Measurements from ENCODE around the gene CCBE1. TPM values are rescaled to one million over a fixed set of nuclear protein-coding genes. Genes with fewer than 3 reads are reported as not detected.

CCBE1 gene
- total RNA-seq, 1 donor, result under 0.01 TPM

GRCh38 chr18:59464486-59464885 lies 232.7 kb downstream of the CCBE1 start:
- Histone ChIP-seq H3K4me1 (ENCODE audit: insufficient read depth, low read length) (no peaks in the 10 kb centered on the region), H3K27me3 (ENCODE audit: insufficient read depth, low read length) (no peaks in the 10 kb centered on the region), H3K9me3 (ENCODE audit: low read depth, low read length) (no peaks in the 10 kb centered on the region), H3K4me3 (ENCODE audit: low read length) (no peak overlapping the region)

GRCh38 chr18:59461171-59461570 lies 236.1 kb downstream of the CCBE1 start:
- H3K4me1 ChIP-seq (ENCODE audit: insufficient read depth, low read length), result no peaks in the 10 kb centered on the region
- no peak overlapping the region for H3K4me3 ChIP-seq (ENCODE audit: low read length)
- peaks cover 2% of the 10 kb centered on the region for H3K27me3 ChIP-seq (ENCODE audit: insufficient read depth, low read length)
- no peaks in the 10 kb centered on the region for H3K9me3 ChIP-seq (ENCODE audit: low read depth, low read length)

GRCh38 chr18:59460072-59460420 lies 237.2 kb downstream of the CCBE1 start:
- Histone ChIP-seq H3K4me1 (ENCODE audit: insufficient read depth, low read length) (no peaks in the 10 kb centered on the region), H3K9me3 (ENCODE audit: low read depth, low read length) (no peaks in the 10 kb centered on the region), H3K27me3 (ENCODE audit: insufficient read depth, low read length) (peaks cover 2% of the 10 kb centered on the region), H3K4me3 (ENCODE audit: low read length) (no peak overlapping the region)

GRCh38 chr18:59459369-59460071 lies 237.7 kb downstream of the CCBE1 start:
- Histone ChIP-seq H3K27me3 (ENCODE audit: insufficient read depth, low read length) (peaks cover 2% of the 10 kb centered on the region), H3K9me3 (ENCODE audit: low read depth, low read length) (no peaks in the 10 kb centered on the region), H3K4me1 (ENCODE audit: insufficient read depth, low read length) (no peaks in the 10 kb centered on the region), H3K4me3 (ENCODE audit: low read length) (no peak overlapping the region)

GRCh38 chr18:59458575-59458974 lies 238.6 kb downstream of the CCBE1 start:
- no peaks in the 10 kb centered on the region for H3K4me1 ChIP-seq (ENCODE audit: insufficient read depth, low read length)
- H3K9me3 ChIP-seq (ENCODE audit: low read depth, low read length), result no peaks in the 10 kb centered on the region
- H3K4me3 ChIP-seq (ENCODE audit: low read length), result no peak overlapping the region
- peaks cover 2% of the 10 kb centered on the region for H3K27me3 ChIP-seq (ENCODE audit: insufficient read depth, low read length)

- Histone ChIP-seq H3K4me3 (ENCODE audit: low read length) (no peak overlapping the region), H3K4me1 (ENCODE audit: insufficient read depth, low read length) (no peaks in the 10 kb centered on the region), H3K27me3 (ENCODE audit: insufficient read depth, low read length) (peaks cover 2% of the 10 kb centered on the region), H3K9me3 (ENCODE audit: low read depth, low read length) (no peaks in the 10 kb centered on the region)
These were observed 240.6 kb downstream of the CCBE1 start for GRCh38 chr18:59456657-59457056.

GRCh38 chr18:59455728-59456276 lies 241.4 kb downstream of the CCBE1 start:
- H3K4me1 ChIP-seq (ENCODE audit: insufficient read depth, low read length), result no peaks in the 10 kb centered on the region
- H3K4me3 ChIP-seq (ENCODE audit: low read length), result no peak overlapping the region
- no peaks in the 10 kb centered on the region for H3K9me3 ChIP-seq (ENCODE audit: low read depth, low read length)
- peaks cover 2% of the 10 kb centered on the region for H3K27me3 ChIP-seq (ENCODE audit: insufficient read depth, low read length)

GRCh38 chr18:59454909-59455727 lies 242.1 kb downstream of the CCBE1 start:
- Histone ChIP-seq H3K4me3 (ENCODE audit: low read length) (no peak overlapping the region), H3K9me3 (ENCODE audit: low read depth, low read length) (no peaks in the 10 kb centered on the region), H3K4me1 (ENCODE audit: insufficient read depth, low read length) (no peaks in the 10 kb centered on the region), H3K27me3 (ENCODE audit: insufficient read depth, low read length) (peaks cover 2% of the 10 kb centered on the region)

GRCh38 chr18:59453468-59453961 lies 243.7 kb downstream of the CCBE1 start:
- no peaks in the 10 kb centered on the region for H3K9me3 ChIP-seq (ENCODE audit: low read depth, low read length)
- H3K4me3 ChIP-seq (ENCODE audit: low read length), result no peak overlapping the region
- peaks cover 1% of the 10 kb centered on the region for H3K27me3 ChIP-seq (ENCODE audit: insufficient read depth, low read length)
- H3K4me1 ChIP-seq (ENCODE audit: insufficient read depth, low read length), result no peaks in the 10 kb centered on the region

GRCh38 chr18:59451963-59452362 lies 245.3 kb downstream of the CCBE1 start:
- Histone ChIP-seq H3K9me3 (ENCODE audit: low read depth, low read length) (no peaks in the 10 kb centered on the region), H3K4me3 (ENCODE audit: low read length) (no peak overlapping the region), H3K27me3 (ENCODE audit: insufficient read depth, low read length) (no peaks in the 10 kb centered on the region), H3K4me1 (ENCODE audit: insufficient read depth, low read length) (no peaks in the 10 kb centered on the region)

- H3K9me3 ChIP-seq (ENCODE audit: low read depth, low read length), result no peaks in the 10 kb centered on the region
These were observed 246.2 kb downstream of the CCBE1 start for GRCh38 chr18:59451073-59451472.

GRCh38 chr18:59448546-59448945 lies 248.7 kb downstream of the CCBE1 start:
- peaks cover 3% of the 10 kb centered on the region for H3K27me3 ChIP-seq (ENCODE audit: insufficient read depth, low read length)
- no peaks in the 10 kb centered on the region for H3K4me1 ChIP-seq (ENCODE audit: insufficient read depth, low read length)
- H3K9me3 ChIP-seq (ENCODE audit: low read depth, low read length), result no peaks in the 10 kb centered on the region
- no peak overlapping the region for H3K4me3 ChIP-seq (ENCODE audit: low read length)

More at GRCh38 chr18:59451073-59451472, 246.2 kb downstream of the CCBE1 start:
- Histone ChIP-seq H3K4me3 (ENCODE audit: low read length) (no peak overlapping the region), H3K27me3 (ENCODE audit: insufficient read depth, low read length) (peaks cover 3% of the 10 kb centered on the region), H3K4me1 (ENCODE audit: insufficient read depth, low read length) (no peaks in the 10 kb centered on the region)

GRCh38 chr18:59446012-59446411 lies 251.2 kb downstream of the CCBE1 start:
- Histone ChIP-seq H3K4me3 (ENCODE audit: low read length) (no peak overlapping the region), H3K27me3 (ENCODE audit: insufficient read depth, low read length) (peaks cover 3% of the 10 kb centered on the region), H3K9me3 (ENCODE audit: low read depth, low read length) (no peaks in the 10 kb centered on the region), H3K4me1 (ENCODE audit: insufficient read depth, low read length) (no peaks in the 10 kb centered on the region)

GRCh38 chr18:59437851-59438569 lies 259.2 kb downstream of the CCBE1 start:
- Histone ChIP-seq H3K4me1 (ENCODE audit: insufficient read depth, low read length) (no peaks in the 10 kb centered on the region), H3K9me3 (ENCODE audit: low read depth, low read length) (no peaks in the 10 kb centered on the region), H3K27me3 (ENCODE audit: insufficient read depth, low read length) (no peaks in the 10 kb centered on the region), H3K4me3 (ENCODE audit: low read length) (no peak overlapping the region)

Data from mononuclear cell (primary cell).